H9 (cell line): ENCODE data around the gene LAYN. TPM values are rescaled to one million over a fixed set of nuclear protein-coding genes. Genes with fewer than 3 reads are reported as not detected.

Source experiments
- DNase-seq: peaks from one replicate; pipeline ENCODE4 v3.0.0-alpha.2; 2017
- H2AFZ ChIP-seq: one replicate; pipeline ENCODE4 v1.6.1; 2013; ENCODE audit warnings: mild to moderate bottlenecking, low read length, control low read depth, moderate library complexity
- H2AK5ac ChIP-seq: 2 replicates; pipeline ENCODE4 v1.6.1; 2013; ENCODE audit warnings: low read length, control low read depth, mixed read lengths; ENCODE audit not compliant: insufficient read length
- H2BK120ac ChIP-seq: one replicate; pipeline ENCODE4 v1.6.1; 2013; ENCODE audit warnings: low read depth, mild to moderate bottlenecking, low read length, control low read depth, inconsistent platforms; ENCODE audit not compliant: poor library complexity, severe bottlenecking
- H2BK12ac ChIP-seq: 2 replicates; pipeline ENCODE4 v1.6.1; 2013; ENCODE audit warnings: low read length, control low read depth, mixed read lengths, low read depth; ENCODE audit not compliant: insufficient read length
- H2BK15ac ChIP-seq: 2 replicates; pipeline ENCODE4 v1.6.1; 2013; ENCODE audit warnings: low read depth, low read length, control low read depth
- H2BK20ac ChIP-seq: one replicate; pipeline ENCODE4 v1.6.1; 2013; ENCODE audit warnings: low read depth, mild to moderate bottlenecking, low read length, control low read depth, inconsistent platforms; ENCODE audit not compliant: poor library complexity, severe bottlenecking
- H2BK5ac ChIP-seq: 2 replicates; pipeline ENCODE4 v1.6.1; 2013; ENCODE audit warnings: low read length, control low read depth, mixed read lengths; ENCODE audit not compliant: insufficient read length
- H3K14ac ChIP-seq: 2 replicates; pipeline ENCODE4 v1.6.1; 2013; ENCODE audit warnings: low read length, control low read depth; ENCODE audit not compliant: insufficient read depth
- H3K18ac ChIP-seq: 2 replicates; pipeline ENCODE4 v1.6.1; 2013; ENCODE audit warnings: low read depth, mild to moderate bottlenecking, mixed read lengths, low read length, control low read depth; ENCODE audit not compliant: insufficient read length
- H3K23ac ChIP-seq: 2 replicates; pipeline ENCODE4 v1.6.1; 2013; ENCODE audit warnings: low read length, control low read depth, mixed read lengths, low read depth; ENCODE audit not compliant: insufficient read length
- H3K23me2 ChIP-seq: 2 replicates; pipeline ENCODE4 v1.6.1; 2013; ENCODE audit warnings: low read depth, mild to moderate bottlenecking, mixed read lengths, low read length, control low read depth; ENCODE audit not compliant: insufficient read length, poor library complexity, severe bottlenecking
- H3K27ac ChIP-seq: 2 replicates; pipeline ENCODE4 v1.5.1; 2013; ENCODE audit warnings: low read length, control low read depth, mixed read lengths, low read depth; ENCODE audit not compliant: insufficient read length
- H3K27me3 ChIP-seq: 2 replicates; pipeline ENCODE4 v1.6.1; 2013; ENCODE audit warnings: low read length, control low read depth, inconsistent platforms; ENCODE audit not compliant: insufficient read depth
- H3K4ac ChIP-seq: 2 replicates; pipeline ENCODE4 v1.6.1; 2013; ENCODE audit warnings: low read depth, mild to moderate bottlenecking, control low read depth, inconsistent platforms, low read length, moderate library complexity
- H3K4me1 ChIP-seq: 2 replicates; pipeline ENCODE4 v1.6.1; 2013; ENCODE audit warnings: low read length, control low read depth, inconsistent platforms; ENCODE audit not compliant: insufficient read depth
- H3K4me2 ChIP-seq: 2 replicates; pipeline ENCODE4 v1.6.1; 2013; ENCODE audit warnings: low read length, control low read depth, mixed read lengths; ENCODE audit not compliant: insufficient read length, insufficient read depth
- H3K56ac ChIP-seq: 2 replicates; pipeline ENCODE4 v1.6.1; 2013; ENCODE audit warnings: low read depth, mild to moderate bottlenecking, mixed read lengths, low read length, control low read depth; ENCODE audit not compliant: insufficient read length
- H3K79me1 ChIP-seq: 2 replicates; pipeline ENCODE4 v1.6.1; 2013; ENCODE audit warnings: low read depth, mild to moderate bottlenecking, moderate library complexity, low read length, control low read depth, inconsistent platforms; ENCODE audit not compliant: insufficient read depth, poor library complexity, severe bottlenecking
- H3K79me2 ChIP-seq: 2 replicates; pipeline ENCODE4 v1.6.1; 2013; ENCODE audit warnings: low read length, control low read depth, inconsistent platforms; ENCODE audit not compliant: insufficient read depth
- H3K9ac ChIP-seq: 2 replicates; pipeline ENCODE4 v1.6.1; 2013; ENCODE audit warnings: low read length, control low read depth, mixed read lengths; ENCODE audit not compliant: insufficient read length; ENCODE audit errors: extremely low read depth
- H3K9me3 ChIP-seq: one replicate; pipeline ENCODE4 v1.6.1; 2013; ENCODE audit warnings: low read depth, low read length, inconsistent platforms; ENCODE audit not compliant: control insufficient read depth
- H3T11ph ChIP-seq: one replicate; pipeline ENCODE4 v1.6.1; 2013; ENCODE audit warnings: mild to moderate bottlenecking, low read length, control low read depth, inconsistent platforms
- H4K20me1 ChIP-seq: one replicate; pipeline ENCODE4 v1.6.1; 2013; ENCODE audit not compliant: control insufficient read depth, insufficient read length, insufficient read depth
- H4K5ac ChIP-seq: 2 replicates; pipeline ENCODE4 v1.6.1; 2013; ENCODE audit warnings: low read depth, mild to moderate bottlenecking, mixed read lengths, low read length, control low read depth; ENCODE audit not compliant: insufficient read length
- H4K8ac ChIP-seq: replicated peaks from 2 replicates; pipeline ENCODE4 v1.6.1; 2013; ENCODE audit warnings: low read length, control low read depth, mixed read lengths, low read depth; ENCODE audit not compliant: insufficient read length
- H4K91ac ChIP-seq: 2 replicates; pipeline ENCODE4 v1.6.1; 2013; ENCODE audit warnings: low read depth, mild to moderate bottlenecking, moderate library complexity, mixed read lengths, low read length, control low read depth; ENCODE audit not compliant: insufficient read length
- H3K27ac Mint-ChIP-seq, 3 experiments: 2 replicates in 2 of 3; 3 replicates in 1 of 3; pipeline ENCODE4 v1.8.0; 2020 to 2021; ENCODE audit warnings: mixed read lengths in 3 of 3, mild to moderate bottlenecking in 1 of 3, moderate library complexity in 1 of 3
- H3K27me3 Mint-ChIP-seq: 2 replicates; pipeline ENCODE4 v1.8.0; 2021; ENCODE audit warnings: low read depth, mild to moderate bottlenecking, moderate library complexity, mixed read lengths
- H3K36me3 Mint-ChIP-seq, 3 experiments: 2 replicates in 2 of 3; 3 replicates in 1 of 3; pipeline ENCODE4 v1.8.0; 2020 to 2021; ENCODE audit warnings: low read depth in 3 of 3, mixed read lengths in 3 of 3; ENCODE audit not compliant: insufficient read depth in 1 of 3
- H3K4me1 Mint-ChIP-seq, 2 experiments: 2 replicates each; pipeline ENCODE4 v1.8.0; 2020; ENCODE audit warnings: mixed read lengths in 2 of 2
- H3K4me3 Mint-ChIP-seq, 2 experiments: 2 replicates in 1 of 2; 3 replicates in 1 of 2; pipeline ENCODE4 v1.8.0; 2020 to 2021; ENCODE audit warnings: mild to moderate bottlenecking in 2 of 2, mixed read lengths in 2 of 2, moderate library complexity in 1 of 2
- H3K9me3 Mint-ChIP-seq, 2 experiments: 2 replicates in 1 of 2; 3 replicates in 1 of 2; pipeline ENCODE4 v1.8.0; 2020; ENCODE audit warnings: mild to moderate bottlenecking in 2 of 2, mixed read lengths in 2 of 2, moderate library complexity in 1 of 2
- total RNA-seq: library from RNA; stranded (reverse); gene quantifications from 2 replicates; pipeline ENCODE4 v1.2.1, GENCODE V29; 2021
- TF ChIP-seq, protein P1 (sequence below): fragments of 200-600 bp; sonication (generic); conservative IDR thresholded peaks from 3 replicates; pipeline ENCODE4 v1.8.0; 2021; ENCODE audit warnings: antibody characterized with exemption, mild to moderate bottlenecking

LAYN gene
- total RNA-seq, 1 experiment from 2014 or later = 3.1 TPM

DNA sequence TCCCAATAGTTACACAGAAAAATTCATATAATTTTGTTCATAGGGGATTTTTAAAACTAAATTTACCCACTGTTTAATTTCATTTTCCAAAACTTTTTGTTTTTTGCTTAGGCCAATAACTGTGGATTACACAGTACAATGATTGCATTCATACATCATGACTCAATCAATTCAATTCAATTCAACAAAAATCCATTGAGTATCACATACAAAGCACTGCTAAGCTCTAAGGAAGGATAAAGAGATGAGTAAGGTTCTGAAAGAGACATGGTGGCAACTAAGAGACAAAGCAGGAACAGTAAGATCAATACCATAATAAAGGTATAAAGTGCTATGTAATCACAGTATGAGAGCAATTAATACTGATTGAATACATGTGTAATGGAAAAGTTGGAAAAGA, 9.4 kb upstream of the LAYN start:
- Histone ChIP-seq H3K14ac (no peak overlapping the region), H4K8ac (no peak overlapping the region), H3K4me1 (no peaks in the 10 kb centered on the region), H2BK20ac (no peak overlapping the region), H3K4me2 (no peak overlapping the region), H2BK12ac (no peak overlapping the region), H2BK120ac (no peak overlapping the region), H4K5ac (no peak overlapping the region), H3K4ac (no peak overlapping the region), H3T11ph (no peak overlapping the region), H3K9ac (no peak overlapping the region), H3K79me1 (no peaks in the 10 kb centered on the region), H2BK15ac (no peak overlapping the region), H4K20me1 (no peaks in the 10 kb centered on the region), H3K23ac (no peak overlapping the region), H3K18ac (no peak overlapping the region), H2AFZ (no peak overlapping the region), H2AK5ac (no peak overlapping the region), H3K79me2 (no peaks in the 10 kb centered on the region), H2BK5ac (no peak overlapping the region), H4K91ac (no peak overlapping the region), H3K23me2 (no peaks in the 10 kb centered on the region), H3K27ac (no peak overlapping the region), H3K9me3 (no peaks in the 10 kb centered on the region), H3K56ac (no peak overlapping the region), H3K27me3 (no peaks in the 10 kb centered on the region)
- Mint-ChIP-seq H3K4me1 (peaks cover 6% of the 10 kb centered on the region in 2 experiments; a peak in 3 of 4 replicates), H3K27me3 (peaks cover under 1% of the 10 kb centered on the region; the same call in 1 of the 2 replicates), H3K27ac (no peak overlapping the region), H3K36me3 (no peaks in the 10 kb centered on the region), H3K9me3 (no peaks in the 10 kb centered on the region), H3K4me3 (no peak overlapping the region)
- TF ChIP-seq, protein P1, sequence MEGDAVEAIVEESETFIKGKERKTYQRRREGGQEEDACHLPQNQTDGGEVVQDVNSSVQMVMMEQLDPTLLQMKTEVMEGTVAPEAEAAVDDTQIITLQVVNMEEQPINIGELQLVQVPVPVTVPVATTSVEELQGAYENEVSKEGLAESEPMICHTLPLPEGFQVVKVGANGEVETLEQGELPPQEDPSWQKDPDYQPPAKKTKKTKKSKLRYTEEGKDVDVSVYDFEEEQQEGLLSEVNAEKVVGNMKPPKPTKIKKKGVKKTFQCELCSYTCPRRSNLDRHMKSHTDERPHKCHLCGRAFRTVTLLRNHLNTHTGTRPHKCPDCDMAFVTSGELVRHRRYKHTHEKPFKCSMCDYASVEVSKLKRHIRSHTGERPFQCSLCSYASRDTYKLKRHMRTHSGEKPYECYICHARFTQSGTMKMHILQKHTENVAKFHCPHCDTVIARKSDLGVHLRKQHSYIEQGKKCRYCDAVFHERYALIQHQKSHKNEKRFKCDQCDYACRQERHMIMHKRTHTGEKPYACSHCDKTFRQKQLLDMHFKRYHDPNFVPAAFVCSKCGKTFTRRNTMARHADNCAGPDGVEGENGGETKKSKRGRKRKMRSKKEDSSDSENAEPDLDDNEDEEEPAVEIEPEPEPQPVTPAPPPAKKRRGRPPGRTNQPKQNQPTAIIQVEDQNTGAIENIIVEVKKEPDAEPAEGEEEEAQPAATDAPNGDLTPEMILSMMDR = no peak
- DNase-seq = no peak
